Liver (tissue), 9 donors: Measurements from ENCODE around the gene GATC. TPM values are rescaled to one million over a fixed set of nuclear protein-coding genes. Genes with fewer than 3 reads are reported as not detected.
"Not testable (repeated sequence)": the region's sequence is repeated elsewhere in the genome, so short reads cannot be mapped to it uniquely, and the experiment has no call there.

ENCODE experiments used
- DNase-seq: peaks from one replicate; pipeline ENCODE4 v3.0.0-alpha.2; 2017; ENCODE audit warnings: low spot score
- H3K27ac ChIP-seq, 2 donors: one replicate each; pipeline ENCODE4 v1.7.0; 2013; ENCODE audit warnings: inconsistent platforms in 2 of 2, low read length in 2 of 2, control low read depth in 1 of 2, low read depth in 1 of 2, mild to moderate bottlenecking in 1 of 2
- H3K27me3 ChIP-seq, 4 donors: one replicate each; pipeline versions ENCODE4 v1.6.1 to v1.7.0; 2013; ENCODE audit warnings: low read length in 3 of 4, inconsistent platforms in 1 of 4, mild to moderate bottlenecking in 1 of 4, moderate library complexity in 1 of 4; ENCODE audit not compliant: control insufficient read depth in 4 of 4, insufficient read depth in 4 of 4
- H3K36me3 ChIP-seq, 4 donors: one replicate each; pipeline versions ENCODE4 v1.6.1 to v1.7.0; 2013; ENCODE audit warnings: low read length in 3 of 4, mild to moderate bottlenecking in 3 of 4, low read depth in 1 of 4, moderate library complexity in 1 of 4; ENCODE audit not compliant: control insufficient read depth in 4 of 4, insufficient read depth in 3 of 4
- H3K4me1 ChIP-seq, 4 donors: one replicate each; pipeline versions ENCODE4 v1.6.1 to v1.7.0; 2013; ENCODE audit warnings: low read length in 3 of 4, mild to moderate bottlenecking in 3 of 4, moderate library complexity in 1 of 4; ENCODE audit not compliant: control insufficient read depth in 4 of 4, insufficient read depth in 4 of 4
- H3K4me3 ChIP-seq, 3 donors: one replicate each; pipeline versions ENCODE4 v1.6.1 to v1.7.0; 2013; ENCODE audit warnings: low read length in 3 of 3, control low read depth in 1 of 3, low read depth in 1 of 3, mild to moderate bottlenecking in 1 of 3
- H3K9ac ChIP-seq, 2 donors: one replicate each; pipeline ENCODE4 v1.7.0; 2013; ENCODE audit warnings: low read length in 2 of 2, mild to moderate bottlenecking in 2 of 2, moderate library complexity in 2 of 2, control low read depth in 1 of 2, low read depth in 1 of 2
- H3K9me3 ChIP-seq, 4 donors: one replicate each; pipeline versions ENCODE4 v1.6.1 to v1.7.0; 2013; ENCODE audit warnings: low read length in 3 of 4; ENCODE audit not compliant: control insufficient read depth in 4 of 4
- EGR1 ChIP-seq, 2 donors: IDR thresholded peaks; 2 replicates each; pipeline ENCODE4 v1.6.1; 2016 to 2018; ENCODE audit warnings: antibody characterized with exemption in 2 of 2, low read depth in 2 of 2
- FOXA1 ChIP-seq: IDR thresholded peaks from 2 replicates; pipeline ENCODE4 v1.6.1; 2016; ENCODE audit warnings: antibody characterized with exemption
- GABPA ChIP-seq, 2 donors: IDR thresholded peaks in 1 of 2; conservative IDR thresholded peaks in 1 of 2; 2 replicates each; pipeline ENCODE4 v1.6.1; 2016; ENCODE audit warnings: antibody characterized with exemption in 2 of 2, mild to moderate bottlenecking in 1 of 2, moderate library complexity in 1 of 2
- HNF4G ChIP-seq: IDR thresholded peaks from 2 replicates; pipeline ENCODE4 v1.6.1; 2016; ENCODE audit warnings: antibody characterized with exemption
- JUND ChIP-seq, 2 donors: IDR thresholded peaks; 2 replicates each; pipeline ENCODE4 v1.6.1; 2016; ENCODE audit warnings: antibody characterized with exemption in 2 of 2
- RAD21 ChIP-seq, 2 donors: IDR thresholded peaks; 2 replicates each; pipeline ENCODE4 v1.6.1; 2016; ENCODE audit warnings: antibody characterized with exemption in 2 of 2, mild to moderate bottlenecking in 2 of 2
- RXRA ChIP-seq, 2 donors: IDR thresholded peaks; 2 replicates each; pipeline ENCODE4 v1.6.1; 2017 to 2018; ENCODE audit warnings: antibody characterized with exemption in 2 of 2, mild to moderate bottlenecking in 1 of 2
- SP1 ChIP-seq: IDR thresholded peaks from 2 replicates; pipeline ENCODE4 v1.6.1; 2018; ENCODE audit warnings: antibody characterized with exemption, mild to moderate bottlenecking
- TAF1 ChIP-seq: conservative IDR thresholded peaks from 2 replicates; pipeline ENCODE4 v1.6.1; 2016; ENCODE audit warnings: antibody characterized with exemption, mild to moderate bottlenecking
- YY1 ChIP-seq: IDR thresholded peaks from 2 replicates; pipeline ENCODE4 v1.6.1; 2016; ENCODE audit warnings: antibody characterized with exemption, mild to moderate bottlenecking
- WGBS: extraction: QIAGEN DNeasy Blood & Tissue Kit; methylation state at CpG from one replicate; pipeline ENCODE4 v1.1.7; 2013; 5-methylcytosine and 5-hydroxymethylcytosine counted together
- polyA plus RNA-seq, 2 donors: library from polyadenylated mRNA; stranded (reverse) in 1 of 2; unstranded in 1 of 2; fragments of 200-250 nt in 1 of 2; fragments of >200 nt in 1 of 2; fragmentation: Nextera tagmentation in 1 of 2; extraction: Ambion mirVana in 1 of 2; gene quantifications; one replicate each; pipeline versions ENCODE4 v1.2.1 to v1.2.3, GENCODE V29; 2013 to 2015
- total RNA-seq, 2 donors: library from RNA; depleted of rRNA; stranded (reverse); fragments of >200 nt; gene quantifications; one replicate each; pipeline ENCODE4 v1.2.3, GENCODE V29; 2014
- TF ChIP-seq, protein P1 (sequence below): IDR thresholded peaks from 2 replicates; pipeline ENCODE4 v1.6.1; 2016; ENCODE audit warnings: antibody characterized with exemption
- TF ChIP-seq, protein P2 (sequence below): IDR thresholded peaks from 2 replicates; pipeline ENCODE4 v1.6.1; 2016; ENCODE audit warnings: antibody characterized with exemption
- TF ChIP-seq, protein P3 (sequence below): IDR thresholded peaks from 2 replicates; pipeline ENCODE4 v1.6.1; 2016; ENCODE audit warnings: antibody characterized with exemption
- TF ChIP-seq, protein P4 (sequence below): IDR thresholded peaks from 2 replicates; pipeline ENCODE4 v1.6.1; 2016; ENCODE audit warnings: antibody characterized with exemption, mild to moderate bottlenecking
- donor health status: healthy.
- donor health status: healthy.
- donor health status: healthy.
- donor health status: healthy.
- donor health status: healthy.

GATC gene
- total and polyA plus RNA-seq, 4 donors, result 8.9 to 15.5 (median 13.3) TPM

DNA sequence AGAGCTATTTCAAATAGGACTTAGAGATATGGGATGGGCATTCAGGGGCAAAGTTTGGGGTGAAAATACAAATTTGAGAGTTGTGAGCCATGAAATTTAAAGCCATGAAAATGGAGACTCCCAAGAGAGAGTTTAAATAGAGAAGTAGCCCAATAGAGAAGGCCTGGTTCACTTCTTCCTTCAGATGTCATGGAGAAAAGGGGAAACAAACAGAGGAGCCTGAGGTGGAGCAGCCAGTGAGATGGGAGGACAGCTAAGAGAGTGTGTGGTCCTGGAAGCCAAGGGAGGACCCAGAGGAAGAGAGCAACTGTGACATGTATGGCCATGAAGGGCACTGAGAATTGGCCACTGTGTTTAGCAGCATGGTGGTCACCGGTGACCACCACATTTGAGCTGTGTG is 37.4 kb downstream of the GATC start:
- no peak overlapping the region for H3K9ac ChIP-seq
- H3K27ac ChIP-seq, result no peak overlapping the region
- H3K27me3 ChIP-seq, result no peaks in the 10 kb centered on the region
- no peak for TF ChIP-seq RXRA (IDR thresholded peaks at IDR 0.05)
- TF ChIP-seq TAF1, result no peak
- no peak for TF ChIP-seq RAD21 (IDR thresholded peaks at IDR 0.05)
- TF ChIP-seq SP1, result no peak
- TF ChIP-seq, protein P1, sequence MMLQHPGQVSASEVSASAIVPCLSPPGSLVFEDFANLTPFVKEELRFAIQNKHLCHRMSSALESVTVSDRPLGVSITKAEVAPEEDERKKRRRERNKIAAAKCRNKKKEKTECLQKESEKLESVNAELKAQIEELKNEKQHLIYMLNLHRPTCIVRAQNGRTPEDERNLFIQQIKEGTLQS, result no peak
- TF ChIP-seq HNF4G, result no peak
- TF ChIP-seq GABPA (IDR thresholded peaks at IDR 0.05 in 1 of 2, conservative IDR thresholded peaks at IDR 0.05 in 1 of 2), result no peak
- TF ChIP-seq, protein P2, sequence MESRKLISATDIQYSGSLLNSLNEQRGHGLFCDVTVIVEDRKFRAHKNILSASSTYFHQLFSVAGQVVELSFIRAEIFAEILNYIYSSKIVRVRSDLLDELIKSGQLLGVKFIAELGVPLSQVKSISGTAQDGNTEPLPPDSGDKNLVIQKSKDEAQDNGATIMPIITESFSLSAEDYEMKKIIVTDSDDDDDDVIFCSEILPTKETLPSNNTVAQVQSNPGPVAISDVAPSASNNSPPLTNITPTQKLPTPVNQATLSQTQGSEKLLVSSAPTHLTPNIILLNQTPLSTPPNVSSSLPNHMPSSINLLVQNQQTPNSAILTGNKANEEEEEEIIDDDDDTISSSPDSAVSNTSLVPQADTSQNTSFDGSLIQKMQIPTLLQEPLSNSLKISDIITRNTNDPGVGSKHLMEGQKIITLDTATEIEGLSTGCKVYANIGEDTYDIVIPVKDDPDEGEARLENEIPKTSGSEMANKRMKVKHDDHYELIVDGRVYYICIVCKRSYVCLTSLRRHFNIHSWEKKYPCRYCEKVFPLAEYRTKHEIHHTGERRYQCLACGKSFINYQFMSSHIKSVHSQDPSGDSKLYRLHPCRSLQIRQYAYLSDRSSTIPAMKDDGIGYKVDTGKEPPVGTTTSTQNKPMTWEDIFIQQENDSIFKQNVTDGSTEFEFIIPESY, result no peak
- no peak for TF ChIP-seq JUND (IDR thresholded peaks at IDR 0.05)
- no peak overlapping the region for H3K4me3 ChIP-seq
- no peaks in the 10 kb centered on the region for H3K36me3 ChIP-seq
- 93% methylated on average over 1 of the region's 1 CpG for WGBS
- no peak for DNase-seq
- no peaks in the 10 kb centered on the region for H3K4me1 ChIP-seq
- no peaks in the 10 kb centered on the region for H3K9me3 ChIP-seq

DNA sequence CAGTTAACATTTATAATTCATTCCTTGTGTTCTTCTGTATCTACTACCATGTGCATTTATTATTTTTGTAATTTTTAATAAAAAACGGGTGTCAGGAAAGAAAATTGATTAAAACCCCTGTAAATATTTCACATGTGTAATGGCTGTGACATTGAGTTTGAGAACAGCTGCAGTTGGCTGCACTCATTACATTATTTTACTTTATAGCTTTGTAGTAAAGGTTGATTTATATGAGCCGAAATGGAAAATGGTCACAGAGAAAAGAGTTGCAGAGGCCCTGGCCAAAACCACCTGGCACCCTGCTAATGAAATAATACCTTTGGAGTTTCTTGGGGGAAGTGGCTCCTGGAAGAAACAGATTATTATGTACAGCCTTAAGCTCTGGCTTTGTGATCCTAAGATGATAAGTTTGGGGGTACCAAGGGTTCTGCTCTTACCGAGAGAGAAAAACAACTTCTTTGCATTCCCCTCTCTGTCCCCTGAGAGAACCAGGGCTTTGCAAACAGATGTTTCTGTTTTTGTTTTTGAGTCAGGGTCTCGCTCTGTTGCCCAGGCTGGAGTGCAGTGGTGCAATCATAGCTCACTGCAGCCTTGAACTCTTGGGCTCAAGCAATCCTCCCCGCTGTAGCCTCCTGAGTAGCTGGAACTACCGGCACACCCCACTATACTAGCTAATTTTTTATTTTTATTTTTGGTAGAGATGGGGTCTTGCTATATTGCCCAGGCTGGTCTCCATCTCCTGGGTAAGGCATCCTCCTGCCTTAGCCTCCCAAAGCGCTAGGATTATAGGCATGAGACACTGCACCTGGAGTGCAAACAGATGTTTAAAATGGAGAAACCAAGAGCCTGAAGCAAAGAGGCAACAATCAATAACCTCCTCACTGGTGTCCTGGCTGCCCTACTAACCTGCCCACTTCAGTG is 40.0 kb downstream of the GATC start:
- 93% methylated on average over 7 of the region's 7 CpGs for WGBS
- Histone ChIP-seq H3K4me3 (no peak overlapping the region), H3K27ac (no peak overlapping the region), H3K27me3 (no peaks in the 10 kb centered on the region), H3K36me3 (no peaks in the 10 kb centered on the region), H3K9ac (no peak overlapping the region), H3K9me3 (no peaks in the 10 kb centered on the region), H3K4me1 (no peaks in the 10 kb centered on the region)
- no peak for DNase-seq
- TF ChIP-seq SP1, result no peak
- TF ChIP-seq, protein P3, sequence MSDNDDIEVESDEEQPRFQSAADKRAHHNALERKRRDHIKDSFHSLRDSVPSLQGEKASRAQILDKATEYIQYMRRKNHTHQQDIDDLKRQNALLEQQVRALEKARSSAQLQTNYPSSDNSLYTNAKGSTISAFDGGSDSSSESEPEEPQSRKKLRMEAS, result no peak
- TF ChIP-seq, protein P1, result no peak
- TF ChIP-seq JUND (IDR thresholded peaks at IDR 0.05), result no peak
- TF ChIP-seq YY1, result no peak
- TF ChIP-seq, protein P2, result no peak
- no peak for TF ChIP-seq TAF1
- TF ChIP-seq RAD21 (IDR thresholded peaks at IDR 0.05), result no peak
- no peak for TF ChIP-seq EGR1 (IDR thresholded peaks at IDR 0.05; ENCODE audit: low read depth in 2 of 2)
- no peak for TF ChIP-seq FOXA1
- TF ChIP-seq, protein P4, sequence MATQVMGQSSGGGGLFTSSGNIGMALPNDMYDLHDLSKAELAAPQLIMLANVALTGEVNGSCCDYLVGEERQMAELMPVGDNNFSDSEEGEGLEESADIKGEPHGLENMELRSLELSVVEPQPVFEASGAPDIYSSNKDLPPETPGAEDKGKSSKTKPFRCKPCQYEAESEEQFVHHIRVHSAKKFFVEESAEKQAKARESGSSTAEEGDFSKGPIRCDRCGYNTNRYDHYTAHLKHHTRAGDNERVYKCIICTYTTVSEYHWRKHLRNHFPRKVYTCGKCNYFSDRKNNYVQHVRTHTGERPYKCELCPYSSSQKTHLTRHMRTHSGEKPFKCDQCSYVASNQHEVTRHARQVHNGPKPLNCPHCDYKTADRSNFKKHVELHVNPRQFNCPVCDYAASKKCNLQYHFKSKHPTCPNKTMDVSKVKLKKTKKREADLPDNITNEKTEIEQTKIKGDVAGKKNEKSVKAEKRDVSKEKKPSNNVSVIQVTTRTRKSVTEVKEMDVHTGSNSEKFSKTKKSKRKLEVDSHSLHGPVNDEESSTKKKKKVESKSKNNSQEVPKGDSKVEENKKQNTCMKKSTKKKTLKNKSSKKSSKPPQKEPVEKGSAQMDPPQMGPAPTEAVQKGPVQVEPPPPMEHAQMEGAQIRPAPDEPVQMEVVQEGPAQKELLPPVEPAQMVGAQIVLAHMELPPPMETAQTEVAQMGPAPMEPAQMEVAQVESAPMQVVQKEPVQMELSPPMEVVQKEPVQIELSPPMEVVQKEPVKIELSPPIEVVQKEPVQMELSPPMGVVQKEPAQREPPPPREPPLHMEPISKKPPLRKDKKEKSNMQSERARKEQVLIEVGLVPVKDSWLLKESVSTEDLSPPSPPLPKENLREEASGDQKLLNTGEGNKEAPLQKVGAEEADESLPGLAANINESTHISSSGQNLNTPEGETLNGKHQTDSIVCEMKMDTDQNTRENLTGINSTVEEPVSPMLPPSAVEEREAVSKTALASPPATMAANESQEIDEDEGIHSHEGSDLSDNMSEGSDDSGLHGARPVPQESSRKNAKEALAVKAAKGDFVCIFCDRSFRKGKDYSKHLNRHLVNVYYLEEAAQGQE, result no peak

DNA sequence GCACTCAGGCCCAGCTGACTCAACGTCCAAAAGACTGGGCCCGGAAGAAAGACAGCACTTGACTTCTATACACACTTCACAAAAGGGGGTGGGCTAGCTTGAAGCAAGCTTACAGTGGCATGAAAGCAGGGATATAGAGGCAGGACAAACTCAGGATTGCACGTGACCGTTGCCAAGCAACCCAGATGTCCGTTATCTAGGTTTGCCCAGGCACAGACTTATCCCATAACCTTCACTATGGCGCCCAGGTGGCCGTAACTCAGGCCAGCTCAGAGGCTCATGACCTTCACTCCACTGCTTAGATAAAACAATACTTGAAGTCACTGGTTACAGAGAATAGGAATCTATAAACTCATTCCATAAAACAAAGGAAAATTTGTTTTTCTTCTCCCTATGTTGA is 41.3 kb downstream of the GATC start:
- H3K9me3 ChIP-seq, H3K4me3 ChIP-seq, H3K4me1 ChIP-seq, H3K27me3 ChIP-seq, H3K9ac ChIP-seq, H3K36me3 ChIP-seq, H3K27ac ChIP-seq: not testable (repeated sequence)
- 90% methylated on average over 7 of the region's 7 CpGs for WGBS
- peak; percentile 74 for DNase-seq
